Measurements from ENCODE around the gene PPY.
A peak's percentile ranks its signal among the peaks of the same experiment; 100 is the strongest.
"Not testable (repeated sequence)": the region's sequence is repeated elsewhere in the genome, so short reads cannot be mapped to it uniquely, and the experiment has no call there.

PPY gene

GRCh38 chr17:43905985-43906852 lies 36.1 kb downstream of the PPY start:
- DNase-seq (ENCODE audit: low read depth, low spot score) = no peak

DNA sequence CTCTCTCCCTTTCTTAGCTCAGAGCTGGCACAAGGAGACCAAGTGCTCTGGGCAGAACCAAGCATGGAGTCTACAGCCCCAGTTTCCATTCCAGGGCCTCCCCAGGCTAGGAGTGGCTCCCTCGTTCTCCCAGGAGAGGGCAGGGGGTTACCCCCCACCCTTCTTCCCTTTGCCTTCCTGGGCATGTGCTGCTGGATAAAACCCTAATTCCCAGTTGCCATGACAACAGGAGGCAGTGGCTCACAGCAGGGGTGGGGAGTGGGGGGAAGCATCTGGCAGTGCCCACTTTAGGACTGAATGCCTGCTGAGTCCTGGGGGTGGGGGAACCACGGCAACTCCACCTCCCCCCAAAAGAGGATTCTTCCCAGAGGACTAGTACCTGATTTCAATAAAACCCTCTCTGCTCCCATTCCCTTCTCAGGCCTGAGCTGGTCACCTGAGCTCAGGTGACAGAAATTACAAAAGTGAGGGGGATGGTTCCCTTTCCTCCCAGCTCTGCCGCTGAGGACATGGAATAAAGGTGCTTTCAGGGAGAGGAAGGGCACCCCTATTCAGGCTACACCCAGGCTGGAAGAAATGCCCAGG lies 36.8 kb downstream of the PPY start:
- no peak for DNase-seq (ENCODE audit: low read depth, low spot score)

DNA sequence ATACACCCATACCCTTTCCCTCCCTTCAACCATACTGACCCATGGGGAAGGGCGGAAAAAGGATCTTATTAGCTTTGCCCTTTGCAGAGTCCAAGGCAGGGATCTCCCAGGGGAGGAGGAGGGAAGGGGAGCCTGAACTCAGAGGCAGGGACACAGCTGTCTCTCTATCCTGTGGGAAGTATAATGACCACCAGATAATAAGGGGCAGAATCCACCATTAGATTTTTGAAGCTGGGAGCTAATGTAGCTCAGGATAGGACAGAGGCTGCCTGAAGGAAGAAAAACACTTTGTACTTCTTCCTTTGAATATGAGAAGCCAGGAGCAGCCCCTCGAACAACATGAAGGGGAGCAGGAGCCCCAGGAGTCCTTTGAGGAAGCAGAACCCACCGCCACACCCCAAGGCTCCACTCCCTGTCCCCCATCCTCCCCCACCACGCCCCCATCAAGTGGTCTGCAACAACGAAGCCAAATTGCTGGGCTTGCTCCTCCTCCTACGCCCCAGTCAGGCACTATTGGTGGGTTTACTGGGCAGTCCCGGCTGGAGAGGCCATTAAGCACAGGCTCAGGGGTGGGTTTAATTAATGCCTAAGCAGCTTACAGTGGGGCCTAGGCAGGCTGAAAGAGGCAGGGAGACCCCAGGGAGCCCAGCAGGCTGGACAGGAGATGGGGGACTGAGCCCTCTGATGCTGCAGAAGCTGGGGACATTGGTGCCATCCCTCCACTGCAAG lies 40.3 kb downstream of the PPY start:
- DNase-seq (ENCODE audit: low read depth, low spot score) = no peak

- no peak for DNase-seq (ENCODE audit: low read depth, low spot score)
These were observed 41.2 kb downstream of the PPY start for GRCh38 chr17:43900858-43901754.

DNA sequence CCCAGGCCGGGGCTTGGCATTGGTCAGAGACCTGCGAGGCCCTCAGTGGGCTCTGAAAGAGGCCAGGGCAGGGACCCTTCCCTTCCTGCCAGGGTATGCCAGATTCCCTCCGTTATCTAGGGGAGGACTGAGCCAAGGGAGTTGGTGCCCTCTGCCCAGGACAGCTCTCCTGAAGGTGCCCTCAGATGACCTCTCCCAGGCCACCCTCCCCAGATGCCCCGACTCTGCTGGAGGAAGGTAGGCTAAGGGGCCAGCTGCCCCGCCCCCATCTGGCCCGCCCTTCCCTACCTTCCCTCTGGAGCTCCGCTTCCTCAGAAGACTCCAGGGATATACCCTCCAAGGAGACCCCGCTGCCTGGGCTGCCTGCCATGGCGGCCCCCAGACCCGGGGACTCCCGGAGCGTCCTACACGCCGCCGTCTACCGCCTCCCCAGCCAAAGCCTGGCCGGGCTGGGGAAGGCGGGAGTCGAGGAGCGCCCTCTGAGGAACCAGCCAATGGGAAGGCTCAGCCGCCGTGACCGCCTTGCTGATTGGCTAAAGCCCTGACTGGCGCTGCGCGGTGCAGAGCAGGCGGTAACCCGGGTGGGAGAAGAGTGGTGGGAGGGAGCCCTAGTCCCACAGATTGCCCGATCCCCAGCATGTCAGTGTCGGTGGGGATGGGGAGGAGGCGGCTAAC lies 42.0 kb downstream of the PPY start:
- peak; percentile 57 for DNase-seq (ENCODE audit: low read depth, low spot score)

- no peak for DNase-seq (ENCODE audit: low read depth, low spot score)
These were observed 43.8 kb downstream of the PPY start for GRCh38 chr17:43898446-43898845.

- DNase-seq (ENCODE audit: low read depth, low spot score) = no peak
These were observed 44.4 kb downstream of the PPY start for GRCh38 chr17:43897831-43898230.

- DNase-seq (ENCODE audit: low read depth, low spot score) = not testable (repeated sequence)
These were observed 47.8 kb downstream of the PPY start for GRCh38 chr17:43894494-43894893.

- no peak for DNase-seq (ENCODE audit: low read depth, low spot score)
These were observed 49.7 kb downstream of the PPY start for GRCh38 chr17:43892647-43892952.

DNA sequence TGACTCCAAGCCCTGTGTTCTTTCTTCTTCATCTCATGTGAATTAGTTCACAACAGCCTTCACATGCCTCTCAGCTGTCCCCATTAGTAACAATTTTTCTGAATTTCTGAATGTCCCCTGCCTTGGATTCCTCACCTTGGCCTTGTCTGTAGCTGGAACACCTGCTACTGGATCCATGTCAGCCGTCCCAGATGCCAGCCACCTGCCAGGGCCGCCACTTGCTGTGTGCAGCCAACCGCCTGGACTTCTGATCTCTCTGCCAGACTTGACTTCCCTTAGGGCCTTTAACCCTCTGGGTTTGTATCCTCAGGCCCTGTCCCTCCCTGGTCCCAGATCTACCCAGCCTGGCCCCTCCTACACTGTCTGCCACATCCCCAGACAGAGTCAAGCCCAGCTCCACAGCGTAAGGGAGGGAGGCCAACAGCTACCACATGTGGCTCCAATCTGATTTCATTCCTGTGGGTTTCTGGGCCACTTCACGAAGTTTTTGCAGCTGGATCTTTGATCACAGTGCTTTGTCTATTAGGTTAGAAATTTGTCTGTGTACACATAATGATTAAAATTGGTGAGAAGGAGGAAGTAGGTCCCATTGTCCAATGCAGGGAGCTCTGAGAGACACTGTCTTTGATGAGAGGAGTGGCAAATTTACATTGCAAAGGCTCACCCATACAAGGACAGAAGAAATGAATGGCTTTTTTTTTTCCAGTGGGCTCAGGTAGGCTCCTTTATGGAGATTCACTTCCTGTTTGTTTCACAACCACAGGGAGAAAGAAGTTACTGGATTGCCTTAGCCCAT lies 50.2 kb downstream of the PPY start:
- DNase-seq (ENCODE audit: low read depth, low spot score) = no peak
